SK-N-SH (cell line): ENCODE results near the gene AGBL4. TPM values are rescaled to one million over a fixed set of nuclear protein-coding genes. Genes with fewer than 3 reads are reported as not detected.

Experiments used
- CTCF ChIA-PET: fragments of 300-600, 350-600 bp; formaldehyde crosslinking; extraction: SDS; loops from one replicate; lab custom pipeline; 2021; lab: Yijun Ruan, JAX
- POLR2A ChIA-PET: fragments of 350-600 bp; sonication (Branson Sonifier 250); formaldehyde crosslinking; extraction: SDS; loops from one replicate; lab custom pipeline; 2020; ENCODE audit warnings: antibody characterized with exemption, inconsistent platforms; lab: Yijun Ruan, JAX
- DNase-seq: peaks from one replicate; pipeline ENCODE4 v3.0.0; 2012
- H2AFZ ChIP-seq: fragments of 200-600 bp; sonication (generic); 2 replicates; pipeline ENCODE4 v1.8.1; 2016; ENCODE audit warnings: antibody characterized with exemption, mild to moderate bottlenecking, low read depth
- H3F3A ChIP-seq: fragments of 200-600 bp; sonication (generic); replicated peaks from 2 replicates; pipeline ENCODE3; 2016; ENCODE audit warnings: antibody characterized with exemption, mild to moderate bottlenecking; ENCODE audit not compliant: insufficient read depth
- H3K27ac ChIP-seq, 2 experiments: fragments of 200-500 bp in 1 of 2; fragments of 200-600 bp in 1 of 2; sonication (Bioruptor generic) in 1 of 2; sonication (generic), shearing (Covaris generic) in 1 of 2; 2 replicates each; pipeline versions ENCODE4 v1.5.1 to v1.6.1; 2014 to 2016; ENCODE audit warnings: low read depth in 2 of 2, inconsistent platforms in 1 of 2, low read length in 1 of 2, mild to moderate bottlenecking in 1 of 2, mixed read lengths in 1 of 2
- H3K27me3 ChIP-seq: fragments of 200-600 bp; sonication (generic), shearing (Covaris generic); 2 replicates; pipeline ENCODE4 v1.6.1; 2016; ENCODE audit warnings: mixed run types; ENCODE audit not compliant: insufficient read depth
- H3K36me3 ChIP-seq, 2 experiments: fragments of 200-500 bp in 1 of 2; fragments of 200-600 bp in 1 of 2; sonication (Bioruptor generic) in 1 of 2; sonication (generic) in 1 of 2; replicated peaks in 1 of 2; 2 replicates each; pipeline versions ENCODE3 to v1.5.1; 2014 to 2016; ENCODE audit warnings: low read length in 1 of 2, mild to moderate bottlenecking in 1 of 2; ENCODE audit not compliant: insufficient read depth in 2 of 2, control insufficient read depth in 1 of 2
- H3K4me1 ChIP-seq, 2 experiments: fragments of 200-500 bp in 1 of 2; fragments of 200-600 bp in 1 of 2; sonication (Bioruptor generic) in 1 of 2; sonication (generic), shearing (Covaris generic) in 1 of 2; 2 replicates each; pipeline versions ENCODE4 v1.5.1 to v1.6.1; 2014 to 2016; ENCODE audit warnings: low read depth in 1 of 2, low read length in 1 of 2, mixed run types in 1 of 2; ENCODE audit not compliant: insufficient read depth in 2 of 2, control insufficient read depth in 1 of 2
- H3K4me2 ChIP-seq: fragments of 200-600 bp; sonication (generic), shearing (Covaris generic); 2 replicates; pipeline ENCODE4 v1.6.1; 2017; ENCODE audit warnings: mixed run types
- H3K4me3 ChIP-seq, 2 experiments: fragments of 200-500 bp in 1 of 2; fragments of 200-600 bp in 1 of 2; sonication (Bioruptor generic) in 1 of 2; sonication (generic), shearing (Covaris generic) in 1 of 2; 2 replicates each; pipeline versions ENCODE4 v1.5.1 to v1.8.1; 2014 to 2016; ENCODE audit warnings: low read depth in 2 of 2, inconsistent platforms in 1 of 2, low read length in 1 of 2, mild to moderate bottlenecking in 1 of 2, mixed read lengths in 1 of 2, moderate library complexity in 1 of 2
- H3K79me2 ChIP-seq: fragments of 200-600 bp; sonication (generic); 2 replicates; pipeline ENCODE4 v1.8.1; 2017; ENCODE audit warnings: mild to moderate bottlenecking; ENCODE audit not compliant: insufficient read depth
- H3K9ac ChIP-seq: fragments of 200-600 bp; sonication (generic); 2 replicates; pipeline ENCODE4 v1.6.1; 2017; ENCODE audit warnings: mixed run types
- H3K9me2 ChIP-seq: fragments of 200-600 bp; sonication (generic); 2 replicates; pipeline ENCODE4 v1.6.1; 2017; ENCODE audit warnings: mixed run types
- H3K9me3 ChIP-seq: fragments of 200-600 bp; sonication (generic); 2 replicates; pipeline ENCODE4 v1.6.1; 2017; ENCODE audit warnings: mixed run types, mild to moderate bottlenecking, moderate library complexity
- H4K20me1 ChIP-seq: fragments of 200-600 bp; sonication (generic); 2 replicates; pipeline ENCODE4 v1.6.1; 2017; ENCODE audit warnings: mild to moderate bottlenecking, mixed run types; ENCODE audit not compliant: insufficient read depth
- CHD2 ChIP-seq: fragments of 150-350 bp; IDR thresholded peaks from 2 replicates; pipeline ENCODE4 v1.6.1; 2018; ENCODE audit warnings: low read length; ENCODE audit not compliant: partially characterized antibody
- ELF1 ChIP-seq: IDR thresholded peaks from 2 replicates; pipeline ENCODE4 v1.4.0; 2012
- EP300 ChIP-seq, 2 experiments: IDR thresholded peaks; 2 replicates each; pipeline versions ENCODE4 v1.4.0 to v1.6.1; 2012; ENCODE audit warnings: borderline replicate concordance in 1 of 2, low read depth in 1 of 2, low read length in 1 of 2
- FOSL2 ChIP-seq: IDR thresholded peaks from 2 replicates; pipeline ENCODE4 v1.4.0; 2012; ENCODE audit warnings: low read depth, mild to moderate bottlenecking, moderate library complexity, borderline replicate concordance
- FOXJ3 ChIP-seq: sonication (generic); formaldehyde crosslinking; IDR thresholded peaks from 2 replicates; pipeline ENCODE4 v1.5.1; 2020; ENCODE audit warnings: mild to moderate bottlenecking, missing genetic modification reagents
- FOXM1 ChIP-seq: IDR thresholded peaks from 2 replicates; pipeline ENCODE4 v1.4.0; 2012; ENCODE audit warnings: low read depth, mild to moderate bottlenecking
- GABPA ChIP-seq: IDR thresholded peaks from 2 replicates; pipeline ENCODE4 v1.4.0; 2012; ENCODE audit warnings: low read depth, mild to moderate bottlenecking
- GATA2 ChIP-seq: sonication (generic); formaldehyde crosslinking; IDR thresholded peaks from 2 replicates; pipeline ENCODE4 v1.5.0; 2020; ENCODE audit warnings: mild to moderate bottlenecking, missing genetic modification reagents
- JUND ChIP-seq: IDR thresholded peaks from 2 replicates; pipeline ENCODE4 v1.4.0; 2012
- MEF2A ChIP-seq: IDR thresholded peaks from 2 replicates; pipeline ENCODE4 v1.4.0; 2012; ENCODE audit warnings: low read depth, borderline replicate concordance
- NFIC ChIP-seq: IDR thresholded peaks from 2 replicates; pipeline ENCODE4 v1.4.0; 2012; ENCODE audit warnings: borderline replicate concordance
- POLR2AphosphoS5 ChIP-seq: IDR thresholded peaks from 2 replicates; pipeline ENCODE4 v1.6.1; 2012; ENCODE audit warnings: low read depth, low read length
- RAD21 ChIP-seq: IDR thresholded peaks from 2 replicates; pipeline ENCODE4 v1.6.1; 2012; ENCODE audit warnings: mild to moderate bottlenecking, low read length
- RCOR1 ChIP-seq: fragments of 150-350 bp; IDR thresholded peaks from 2 replicates; pipeline ENCODE4 v1.6.1; 2017; ENCODE audit warnings: antibody characterized with exemption, low read length
- RXRA ChIP-seq: IDR thresholded peaks from 2 replicates; pipeline ENCODE4 v1.4.0; 2012; ENCODE audit warnings: low read depth, mild to moderate bottlenecking, borderline replicate concordance
- SMC3 ChIP-seq: IDR thresholded peaks from 2 replicates; pipeline ENCODE4 v1.6.1; 2012; ENCODE audit warnings: low read depth, low read length, improper control_type of control experiment
- TAF1 ChIP-seq: IDR thresholded peaks from 2 replicates; pipeline ENCODE4 v1.6.1; 2012; ENCODE audit warnings: low read depth, mild to moderate bottlenecking, low read length, moderate library complexity, borderline replicate concordance
- TEAD4 ChIP-seq: IDR thresholded peaks from 2 replicates; pipeline ENCODE4 v1.4.0; 2012; ENCODE audit warnings: mild to moderate bottlenecking, borderline replicate concordance; ENCODE audit not compliant: insufficient read depth
- YY1 ChIP-seq: IDR thresholded peaks from 2 replicates; pipeline ENCODE4 v1.4.0; 2012; ENCODE audit warnings: low read depth, mild to moderate bottlenecking
- WGBS: methylation state at CpG from one replicate; pipeline ENCODE4 v1.1.6; 2017; ENCODE audit warnings: low lambda C conversion rate; 5-methylcytosine and 5-hydroxymethylcytosine counted together
- polyA plus RNA-seq, 3 experiments: library from polyadenylated mRNA; depleted of rRNA; stranded (reverse); fragments of >200 nt; gene quantifications; 2 replicates each; pipeline ENCODE4 v1.2.3, GENCODE V29; 2012

AGBL4 gene
- polyA plus RNA-seq, 1 of the 3 experiments (the other 2 are of a cell fraction), result 0.07 TPM

DNA sequence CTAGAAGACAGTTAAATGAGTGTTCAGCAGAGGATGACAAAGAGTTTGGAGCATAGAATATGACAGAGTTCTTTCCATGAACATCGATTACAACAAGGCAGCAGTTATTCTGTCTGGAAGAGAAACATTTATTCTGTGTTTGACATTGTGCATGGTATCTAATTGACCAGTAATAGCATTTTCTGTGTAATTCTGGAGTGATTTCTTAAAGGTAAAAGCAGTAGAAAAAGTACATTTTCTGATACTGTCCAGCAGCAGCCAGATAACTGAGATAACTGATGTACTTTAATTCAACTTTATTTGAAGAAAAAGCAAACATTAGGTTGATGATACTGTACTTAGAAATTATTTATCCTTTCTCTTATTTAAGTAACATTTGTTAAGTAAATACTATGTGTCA is 497.1 kb downstream of the AGBL4 start:
- Histone ChIP-seq H2AFZ (no peak overlapping the region), H3F3A (peaks cover 6% of the 10 kb centered on the region), H3K79me2 (no peaks in the 10 kb centered on the region; the same call in 1 of the 2 replicates), H3K4me3 (no peak overlapping the region), H3K27ac (peak overlapping the region; percentile 51 to 71; a peak in 2 of 4 replicates), H3K4me2 (no peak overlapping the region), H3K4me1 (peaks cover 2 to 9% of the 10 kb centered on the region in 2 experiments; a peak in 3 of 4 replicates), H3K9me3 (no peaks in the 10 kb centered on the region), H3K9ac (no peak overlapping the region), H4K20me1 (no peaks in the 10 kb centered on the region), H3K36me3 (no peaks in the 10 kb centered on the region), H3K9me2 (no peaks in the 10 kb centered on the region), H3K27me3 (no peaks in the 10 kb centered on the region)
- CTCF ChIA-PET, result no interaction called here
- 16% methylated on average over 1 of the region's 1 CpG for WGBS
- peak; percentile 7 for DNase-seq
- TF ChIP-seq GATA2 (CRISPR knock-in tag), result peak; percentile 61
- no peak for TF ChIP-seq TEAD4
- TF ChIP-seq EP300 (IDR thresholded peaks at IDR 0.05; ENCODE audit: borderline replicate concordance in 1 of 2, low read depth in 1 of 2, low read length in 1 of 2), result peak in 1 of 2 experiments; percentile 17; a peak in 1 of 4 replicates
- TF ChIP-seq FOSL2, result no peak
- POLR2A ChIA-PET, result no interaction called here

DNA sequence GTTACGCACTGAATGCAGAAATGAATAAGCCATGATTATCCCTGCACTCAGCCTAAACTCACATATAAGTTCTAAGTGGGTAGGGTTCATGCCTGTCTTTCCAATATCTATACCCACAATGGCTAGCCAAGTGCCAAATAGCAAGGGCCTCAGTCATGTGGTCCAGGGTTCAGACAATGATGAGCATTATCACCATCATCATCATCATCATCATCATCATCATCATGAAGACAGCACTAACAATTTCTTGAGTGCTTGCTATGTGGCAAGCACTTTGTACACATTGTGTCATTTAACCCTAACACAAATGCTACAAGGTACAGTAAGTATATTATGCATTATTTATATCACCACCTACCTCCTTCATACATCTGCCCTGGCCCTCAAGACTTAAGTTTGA is 500.0 kb downstream of the AGBL4 start:
- H3K9ac ChIP-seq, result no peak overlapping the region
- no peaks in the 10 kb centered on the region for H3K9me3 ChIP-seq
- ChIA-PET CTCF (no interaction called here), POLR2A (no interaction called here)
- H3F3A ChIP-seq, result peaks cover 6% of the 10 kb centered on the region
- TF ChIP-seq FOXJ3 (CRISPR knock-in tag) (no peak), TAF1 (no peak), JUND (no peak), RXRA (no peak), EP300 (IDR thresholded peaks at IDR 0.05; ENCODE audit: borderline replicate concordance in 1 of 2, low read depth in 1 of 2, low read length in 1 of 2) (no peak), NFIC (no peak)
- no peaks in the 10 kb centered on the region for H4K20me1 ChIP-seq
- H3K27ac ChIP-seq, result no peak overlapping the region
- no peak overlapping the region for H3K4me2 ChIP-seq
- no peak for DNase-seq
- H3K4me1 ChIP-seq, result peaks cover 2 to 9% of the 10 kb centered on the region in 2 experiments; a peak in 3 of 4 replicates
- no peak overlapping the region for H3K4me3 ChIP-seq
- no peaks in the 10 kb centered on the region; the same call in 1 of the 2 replicates for H3K79me2 ChIP-seq
- WGBS, result 100% methylated on average over 1 of the region's 1 CpG
- H3K27me3 ChIP-seq, result no peaks in the 10 kb centered on the region
- H2AFZ ChIP-seq, result no peak overlapping the region
- no peaks in the 10 kb centered on the region for H3K9me2 ChIP-seq
- H3K36me3 ChIP-seq, result no peaks in the 10 kb centered on the region

DNA sequence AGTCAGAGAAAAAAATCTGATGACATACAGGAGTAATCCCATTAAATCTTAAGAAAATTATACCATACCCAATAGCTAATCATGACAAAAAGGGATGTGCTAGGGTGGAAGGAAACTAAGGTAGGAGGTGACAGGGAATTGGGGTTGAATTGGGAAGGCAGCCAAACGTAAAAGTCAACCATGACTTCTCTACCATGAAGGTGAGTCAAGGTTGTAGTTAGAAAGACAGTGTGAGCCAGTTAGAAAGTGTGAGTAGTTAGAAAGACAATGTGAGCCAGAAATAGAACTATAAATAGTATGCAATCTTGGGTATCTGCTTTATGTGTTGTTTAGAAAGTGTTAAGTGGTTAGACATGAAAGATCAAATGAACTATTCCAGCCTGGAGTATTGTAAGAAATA is 556.8 kb downstream of the AGBL4 start:
- Histone ChIP-seq H3K27ac (no peak overlapping the region), H3F3A (no peaks in the 10 kb centered on the region), H3K79me2 (no peaks in the 10 kb centered on the region), H3K4me2 (no peak overlapping the region), H3K4me1 (no peaks in the 10 kb centered on the region), H3K9ac (no peak overlapping the region), H3K27me3 (no peaks in the 10 kb centered on the region), H4K20me1 (no peaks in the 10 kb centered on the region), H3K36me3 (no peaks in the 10 kb centered on the region), H3K9me3 (no peaks in the 10 kb centered on the region), H3K9me2 (no peaks in the 10 kb centered on the region), H3K4me3 (no peak overlapping the region), H2AFZ (no peak overlapping the region)
- DNase-seq, result no peak
- no peak for TF ChIP-seq GABPA
- no peak for TF ChIP-seq CHD2
- no peak for TF ChIP-seq RCOR1
- no peak for TF ChIP-seq NFIC
- no peak for TF ChIP-seq SMC3
- TF ChIP-seq ELF1, result no peak
- no peak for TF ChIP-seq FOXM1
- no peak for TF ChIP-seq POLR2AphosphoS5
- no peak for TF ChIP-seq RAD21
- no peak for TF ChIP-seq YY1
- TF ChIP-seq MEF2A, result no peak
- no peak for TF ChIP-seq FOXJ3 (CRISPR knock-in tag)
- ChIA-PET CTCF (no interaction called here), POLR2A (no interaction called here)
- 48% methylated on average over 1 of the region's 1 CpG for WGBS
